GF-D8 (cell line): ENCODE results near the gene ZNF77.
"Not testable (repeated sequence)": the region's sequence is repeated elsewhere in the genome, so short reads cannot be mapped to it uniquely, and the experiment has no call there.

Experiments
- DNase-seq: peaks from one replicate; lab custom pipeline; 2025; lab: John Stamatoyannopoulos, UW

Gene ZNF77

GRCh38 chr19:2970201-2970835, 25.5 kb upstream of the ZNF77 start:
- peak; percentile 19 for DNase-seq

GRCh38 chr19:2969104-2969504, 24.3 kb upstream of the ZNF77 start:
- no peak for DNase-seq

GRCh38 chr19:2967972-2968371, 23.2 kb upstream of the ZNF77 start:
- no peak for DNase-seq

- no peak for DNase-seq
Measured at GRCh38 chr19:2964874-2965273, 20.1 kb upstream of the ZNF77 start.

GRCh38 chr19:2963631-2964030, 18.9 kb upstream of the ZNF77 start:
- DNase-seq, result not testable (repeated sequence)

GRCh38 chr19:2963122-2963521, 18.4 kb upstream of the ZNF77 start:
- no peak for DNase-seq

GRCh38 chr19:2962018-2962670, 17.4 kb upstream of the ZNF77 start:
- DNase-seq, result no peak

GRCh38 chr19:2960120-2960519, 15.3 kb upstream of the ZNF77 start:
- DNase-seq, result no peak

- DNase-seq, result no peak
Measured at GRCh38 chr19:2957160-2957559, 12.4 kb upstream of the ZNF77 start.

GRCh38 chr19:2952953-2953481, 8.2 kb upstream of the ZNF77 start:
- DNase-seq, result no peak

- DNase-seq, result peak; percentile 98
Measured at GRCh38 chr19:2950286-2951124, 5.7 kb upstream of the ZNF77 start.

GRCh38 chr19:2949939-2950285, 5.1 kb upstream of the ZNF77 start:
- DNase-seq, result peak; percentile 90

- DNase-seq, result no peak
Measured at GRCh38 chr19:2945575-2946184, 909 bp upstream of the ZNF77 start.

GRCh38 chr19:2944403-2944774, 382 bp downstream of the ZNF77 start:
- DNase-seq, result no peak

GRCh38 chr19:2942928-2943640, 1.7 kb downstream of the ZNF77 start:
- no peak for DNase-seq

GRCh38 chr19:2935863-2936262, 8.9 kb downstream of the ZNF77 start:
- not testable (repeated sequence) for DNase-seq

- DNase-seq, result no peak
Measured at GRCh38 chr19:2933490-2933910, 11.3 kb downstream of the ZNF77 start.

- DNase-seq, result no peak
Measured at GRCh38 chr19:2927032-2927430, 17.7 kb downstream of the ZNF77 start.

- no peak for DNase-seq
Measured at GRCh38 chr19:2926341-2927031, 18.3 kb downstream of the ZNF77 start.

GRCh38 chr19:2923510-2923909, 21.3 kb downstream of the ZNF77 start:
- no peak for DNase-seq

GRCh38 chr19:2922987-2923386, 21.8 kb downstream of the ZNF77 start:
- no peak for DNase-seq
